ENCODE data around the gene BIN1.

DNA sequence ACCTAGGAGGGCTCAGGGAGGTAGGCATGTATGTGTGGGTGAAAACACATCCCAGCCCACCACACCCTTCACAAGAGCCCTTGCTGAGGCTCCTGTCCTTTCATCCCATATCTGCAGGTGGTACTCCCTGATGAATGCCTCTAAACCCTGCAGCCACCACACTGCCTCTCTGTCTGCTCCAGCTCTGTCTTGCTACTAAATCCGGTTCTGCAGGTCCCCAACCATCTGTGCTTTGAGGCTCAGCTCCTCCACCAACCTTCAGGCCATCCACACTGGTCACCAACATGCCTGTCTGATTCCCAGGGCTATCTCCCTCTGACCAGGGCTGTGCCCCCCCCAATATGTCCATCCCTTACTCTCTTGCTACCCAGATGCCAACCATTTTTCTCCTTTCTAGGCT lies 92.7 kb downstream of the BIN1 start:
- TF ChIP-seq, protein P1, sequence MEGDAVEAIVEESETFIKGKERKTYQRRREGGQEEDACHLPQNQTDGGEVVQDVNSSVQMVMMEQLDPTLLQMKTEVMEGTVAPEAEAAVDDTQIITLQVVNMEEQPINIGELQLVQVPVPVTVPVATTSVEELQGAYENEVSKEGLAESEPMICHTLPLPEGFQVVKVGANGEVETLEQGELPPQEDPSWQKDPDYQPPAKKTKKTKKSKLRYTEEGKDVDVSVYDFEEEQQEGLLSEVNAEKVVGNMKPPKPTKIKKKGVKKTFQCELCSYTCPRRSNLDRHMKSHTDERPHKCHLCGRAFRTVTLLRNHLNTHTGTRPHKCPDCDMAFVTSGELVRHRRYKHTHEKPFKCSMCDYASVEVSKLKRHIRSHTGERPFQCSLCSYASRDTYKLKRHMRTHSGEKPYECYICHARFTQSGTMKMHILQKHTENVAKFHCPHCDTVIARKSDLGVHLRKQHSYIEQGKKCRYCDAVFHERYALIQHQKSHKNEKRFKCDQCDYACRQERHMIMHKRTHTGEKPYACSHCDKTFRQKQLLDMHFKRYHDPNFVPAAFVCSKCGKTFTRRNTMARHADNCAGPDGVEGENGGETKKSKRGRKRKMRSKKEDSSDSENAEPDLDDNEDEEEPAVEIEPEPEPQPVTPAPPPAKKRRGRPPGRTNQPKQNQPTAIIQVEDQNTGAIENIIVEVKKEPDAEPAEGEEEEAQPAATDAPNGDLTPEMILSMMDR (IDR thresholded peaks at IDR 0.05; ENCODE audit: low read depth, low read length) = no peak
- no peak for TF ChIP-seq EZH2phosphoT487 (IDR thresholded peaks at IDR 0.05; ENCODE audit: low read depth)
